ENCODE measurements around the gene ITGB3.

DNA sequence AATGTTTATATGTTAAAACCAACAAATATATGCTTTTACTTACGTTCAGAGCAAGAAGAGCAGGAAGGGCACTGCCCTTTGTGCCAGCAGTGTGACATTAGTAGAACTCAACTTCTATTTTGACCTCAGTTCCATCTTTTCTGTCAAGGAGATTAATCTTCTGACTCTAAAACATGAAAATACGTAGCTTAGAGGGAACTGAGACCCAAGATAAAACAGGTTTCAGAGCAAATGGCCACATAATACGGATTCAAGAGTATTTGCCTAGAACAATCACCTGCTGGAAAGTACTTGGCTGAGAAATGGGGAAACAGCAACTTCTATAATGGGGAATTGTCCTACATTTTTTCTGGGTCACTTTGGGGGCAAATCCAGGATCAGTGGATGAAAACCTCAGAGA lies 22.3 kb upstream of the ITGB3 start:
- TF ChIP-seq, protein P1, sequence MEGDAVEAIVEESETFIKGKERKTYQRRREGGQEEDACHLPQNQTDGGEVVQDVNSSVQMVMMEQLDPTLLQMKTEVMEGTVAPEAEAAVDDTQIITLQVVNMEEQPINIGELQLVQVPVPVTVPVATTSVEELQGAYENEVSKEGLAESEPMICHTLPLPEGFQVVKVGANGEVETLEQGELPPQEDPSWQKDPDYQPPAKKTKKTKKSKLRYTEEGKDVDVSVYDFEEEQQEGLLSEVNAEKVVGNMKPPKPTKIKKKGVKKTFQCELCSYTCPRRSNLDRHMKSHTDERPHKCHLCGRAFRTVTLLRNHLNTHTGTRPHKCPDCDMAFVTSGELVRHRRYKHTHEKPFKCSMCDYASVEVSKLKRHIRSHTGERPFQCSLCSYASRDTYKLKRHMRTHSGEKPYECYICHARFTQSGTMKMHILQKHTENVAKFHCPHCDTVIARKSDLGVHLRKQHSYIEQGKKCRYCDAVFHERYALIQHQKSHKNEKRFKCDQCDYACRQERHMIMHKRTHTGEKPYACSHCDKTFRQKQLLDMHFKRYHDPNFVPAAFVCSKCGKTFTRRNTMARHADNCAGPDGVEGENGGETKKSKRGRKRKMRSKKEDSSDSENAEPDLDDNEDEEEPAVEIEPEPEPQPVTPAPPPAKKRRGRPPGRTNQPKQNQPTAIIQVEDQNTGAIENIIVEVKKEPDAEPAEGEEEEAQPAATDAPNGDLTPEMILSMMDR (IDR thresholded peaks at IDR 0.05 in 8 of 11, conservative IDR thresholded peaks at IDR 0.05 in 3 of 11), result no peak
- no peak for TF ChIP-seq POLR2A (IDR thresholded peaks at IDR 0.05)

Measured in spleen (tissue), 7 donors.